ENCODE results near the gene EVA1B.

- TF ChIP-seq, protein P1, sequence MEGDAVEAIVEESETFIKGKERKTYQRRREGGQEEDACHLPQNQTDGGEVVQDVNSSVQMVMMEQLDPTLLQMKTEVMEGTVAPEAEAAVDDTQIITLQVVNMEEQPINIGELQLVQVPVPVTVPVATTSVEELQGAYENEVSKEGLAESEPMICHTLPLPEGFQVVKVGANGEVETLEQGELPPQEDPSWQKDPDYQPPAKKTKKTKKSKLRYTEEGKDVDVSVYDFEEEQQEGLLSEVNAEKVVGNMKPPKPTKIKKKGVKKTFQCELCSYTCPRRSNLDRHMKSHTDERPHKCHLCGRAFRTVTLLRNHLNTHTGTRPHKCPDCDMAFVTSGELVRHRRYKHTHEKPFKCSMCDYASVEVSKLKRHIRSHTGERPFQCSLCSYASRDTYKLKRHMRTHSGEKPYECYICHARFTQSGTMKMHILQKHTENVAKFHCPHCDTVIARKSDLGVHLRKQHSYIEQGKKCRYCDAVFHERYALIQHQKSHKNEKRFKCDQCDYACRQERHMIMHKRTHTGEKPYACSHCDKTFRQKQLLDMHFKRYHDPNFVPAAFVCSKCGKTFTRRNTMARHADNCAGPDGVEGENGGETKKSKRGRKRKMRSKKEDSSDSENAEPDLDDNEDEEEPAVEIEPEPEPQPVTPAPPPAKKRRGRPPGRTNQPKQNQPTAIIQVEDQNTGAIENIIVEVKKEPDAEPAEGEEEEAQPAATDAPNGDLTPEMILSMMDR (IDR thresholded peaks at IDR 0.05) = no peak
- no peak for TF ChIP-seq REST (IDR thresholded peaks at IDR 0.05)
- no peak for TF ChIP-seq ELK1 (IDR thresholded peaks at IDR 0.05; ENCODE audit: low read depth, low read length)
- TF ChIP-seq POLR2A (IDR thresholded peaks at IDR 0.05; ENCODE audit: low read length) = no peak
- TF ChIP-seq BHLHE40 (IDR thresholded peaks at IDR 0.05; ENCODE audit: low read depth, low read length) = no peak
- TF ChIP-seq ESRRA (IDR thresholded peaks at IDR 0.05; ENCODE audit: borderline replicate concordance, low read length) = no peak
- no peak for TF ChIP-seq E2F6 (IDR thresholded peaks at IDR 0.05; ENCODE audit: borderline replicate concordance, low read depth)
- no peak for TF ChIP-seq MAX (IDR thresholded peaks at IDR 0.05)
- TF ChIP-seq TP53 (CRISPR knock-in tag; IDR thresholded peaks at IDR 0.05) = no peak
- TF ChIP-seq RAD21 (conservative IDR thresholded peaks at IDR 0.05 in 1 of 2, IDR thresholded peaks at IDR 0.05 in 1 of 2) = no peak
These were observed 26.4 kb downstream of the EVA1B start for GRCh38 chr1:36297062-36297461.
